Thoracic aorta (tissue), 2 donors: ENCODE measurements around the gene ARID3A. TPM values are rescaled to one million over a fixed set of nuclear protein-coding genes. Genes with fewer than 3 reads are reported as not detected.

Experiments used
- ATAC-seq: fragments of 150-250 bp; one replicate; pipeline ENCODE4 v1.8.0; 2017; ENCODE audit warnings: low read depth; ENCODE audit not compliant: insufficient number of reproducible peaks, low FRiP score
- DNase-seq: peaks from one replicate; pipeline ENCODE4 v3.0.0-alpha.2; 2020; ENCODE audit warnings: low spot score
- H3K27ac ChIP-seq, 2 donors: fragments of 200-600 bp; sonication (generic); 1 replicate in 1 of 2; 2 replicates in 1 of 2; pipeline ENCODE4 v1.5.1; 2016; ENCODE audit warnings: mild to moderate bottlenecking in 2 of 2, moderate library complexity in 2 of 2
- H3K27me3 ChIP-seq: fragments of 200-600 bp; sonication (generic); replicated peaks from 2 replicates; pipeline ENCODE4 v1.6.0; 2016; ENCODE audit warnings: mild to moderate bottlenecking; ENCODE audit not compliant: insufficient read depth
- H3K36me3 ChIP-seq: fragments of 200-600 bp; sonication (generic); one replicate; pipeline ENCODE4 v1.5.1; 2016
- H3K4me1 ChIP-seq, 2 donors: fragments of 200-600 bp; sonication (generic); 1 replicate in 1 of 2; 2 replicates in 1 of 2; pipeline versions ENCODE4 v1.5.1 to v1.6.0; 2016; ENCODE audit warnings: low read depth in 2 of 2, mild to moderate bottlenecking in 1 of 2; ENCODE audit not compliant: control insufficient read depth in 1 of 2
- H3K4me3 ChIP-seq: fragments of 200-600 bp; sonication (generic); 2 replicates; pipeline ENCODE4 v1.5.1; 2016; ENCODE audit warnings: mild to moderate bottlenecking
- H3K9me3 ChIP-seq: fragments of 200-600 bp; sonication (generic); 2 replicates; pipeline ENCODE4 v1.5.1; 2016
- CTCF ChIP-seq: fragments of 200-600 bp; sonication (generic); IDR thresholded peaks from one replicate; pipeline ENCODE4 v1.5.1; 2019; ENCODE audit warnings: antibody characterized with exemption
- total RNA-seq, 2 donors: library from RNA; depleted of rRNA; stranded (reverse); fragments of >200 nt; gene quantifications; one replicate each; pipeline versions ENCODE4 v1.1.0 to v1.2.3, GENCODE V29; 2016

Gene ARID3A
- total RNA-seq, 2 donors from 2014 or later, result 3.3 to 11.2 TPM

GRCh38 chr19:939922-940321, 14.1 kb downstream of the ARID3A start:
- ATAC-seq (no peak), DNase-seq (no peak)
- H3K36me3 ChIP-seq, result no peaks in the 10 kb centered on the region
- H3K4me1 ChIP-seq, result peaks cover 11 to 27% of the 10 kb centered on the region in 2 donors
- H3K27ac ChIP-seq, result peak overlapping the region; percentile 82
- H3K4me3 ChIP-seq, result peak overlapping the region; percentile 64
- no peaks in the 10 kb centered on the region for H3K27me3 ChIP-seq
- TF ChIP-seq CTCF, result no peak
- no peaks in the 10 kb centered on the region for H3K9me3 ChIP-seq

- peaks cover 6 to 20% of the 10 kb centered on the region in 2 donors for H3K4me1 ChIP-seq
- no peaks in the 10 kb centered on the region for H3K27me3 ChIP-seq
- no peaks in the 10 kb centered on the region for H3K36me3 ChIP-seq
- no peak for TF ChIP-seq CTCF
- DNase-seq, result peak; percentile 57
- peak; percentile 45 for ATAC-seq
- no peaks in the 10 kb centered on the region for H3K9me3 ChIP-seq
- H3K4me3 ChIP-seq, result peak overlapping the region; percentile 64
- H3K27ac ChIP-seq, result peak overlapping the region; percentile 82
Observed at GRCh38 chr19:940591-941291, 14.9 kb downstream of the ARID3A start.

GRCh38 chr19:941292-942132, 15.7 kb downstream of the ARID3A start:
- TF ChIP-seq CTCF, result no peak
- peak overlapping the region; percentile 82 for H3K27ac ChIP-seq
- H3K4me1 ChIP-seq, result peaks cover 6 to 20% of the 10 kb centered on the region in 2 donors
- DNase-seq, result no peak
- H3K27me3 ChIP-seq, result no peaks in the 10 kb centered on the region
- no peaks in the 10 kb centered on the region for H3K9me3 ChIP-seq
- H3K4me3 ChIP-seq, result peak overlapping the region; percentile 64
- no peaks in the 10 kb centered on the region for H3K36me3 ChIP-seq
- ATAC-seq, result no peak

- no peak for ATAC-seq
- no peaks in the 10 kb centered on the region for H3K36me3 ChIP-seq
- no peaks in the 10 kb centered on the region for H3K9me3 ChIP-seq
- no peaks in the 10 kb centered on the region for H3K27me3 ChIP-seq
- H3K4me1 ChIP-seq, result peaks cover 6 to 20% of the 10 kb centered on the region in 2 donors
- no peak for DNase-seq
- no peak for TF ChIP-seq CTCF
- no peak overlapping the region for H3K27ac ChIP-seq
- H3K4me3 ChIP-seq, result no peak overlapping the region
Observed at GRCh38 chr19:942133-942645, 16.4 kb downstream of the ARID3A start.

- no peak for TF ChIP-seq CTCF
- H3K4me1 ChIP-seq, result peaks cover 6 to 20% of the 10 kb centered on the region in 2 donors
- no peaks in the 10 kb centered on the region for H3K27me3 ChIP-seq
- H3K36me3 ChIP-seq, result no peaks in the 10 kb centered on the region
- ATAC-seq (no peak), DNase-seq (no peak)
- H3K27ac ChIP-seq, result no peak overlapping the region
- no peaks in the 10 kb centered on the region for H3K9me3 ChIP-seq
- H3K4me3 ChIP-seq, result no peak overlapping the region
Observed at GRCh38 chr19:943551-944170, 17.8 kb downstream of the ARID3A start.
